Superior temporal gyrus (tissue), 1 donor: Measurements from ENCODE around the gene SCIN.
"Not testable (repeated sequence)": the region's sequence is repeated elsewhere in the genome, so short reads cannot be mapped to it uniquely, and the experiment has no call there.

Experiments
- DNase-seq: peaks from one replicate; pipeline ENCODE4 v3.0.0-alpha.2; 2016; ENCODE audit errors: extremely low spot score

SCIN gene

GRCh38 chr7:12647364-12648219, 77.1 kb downstream of the SCIN start:
- no peak for DNase-seq

GRCh38 chr7:12648704-12649261, 78.3 kb downstream of the SCIN start:
- no peak for DNase-seq

- no peak for DNase-seq
Measured at GRCh38 chr7:12649348-12649747, 78.8 kb downstream of the SCIN start.

GRCh38 chr7:12650080-12650479, 79.6 kb downstream of the SCIN start:
- DNase-seq: no peak

- DNase-seq: no peak
Measured at GRCh38 chr7:12653110-12653509, 82.6 kb downstream of the SCIN start.

- DNase-seq: no peak
Measured at GRCh38 chr7:12653518-12653917, 83.0 kb downstream of the SCIN start.

GRCh38 chr7:12655161-12655560, 84.6 kb downstream of the SCIN start:
- no peak for DNase-seq

- not testable (repeated sequence) for DNase-seq
Measured at GRCh38 chr7:12660423-12660822, 89.9 kb downstream of the SCIN start.

- DNase-seq: not testable (repeated sequence)
Measured at GRCh38 chr7:12660986-12661385, 90.5 kb downstream of the SCIN start.

- DNase-seq: no peak
Measured at GRCh38 chr7:12661581-12661980, 91.1 kb downstream of the SCIN start.

- DNase-seq: no peak
Measured at GRCh38 chr7:12670000-12670729, 99.6 kb downstream of the SCIN start.

- no peak for DNase-seq
Measured at GRCh38 chr7:12670743-12671520, 100.4 kb downstream of the SCIN start.

- DNase-seq: not testable (repeated sequence)
Measured at GRCh38 chr7:12673436-12673835, 102.9 kb downstream of the SCIN start.

- no peak for DNase-seq
Measured at GRCh38 chr7:12674053-12674452, 103.5 kb downstream of the SCIN start.

- no peak for DNase-seq
Measured at GRCh38 chr7:12674861-12675260, 104.3 kb downstream of the SCIN start.

GRCh38 chr7:12683678-12684585, 113.4 kb downstream of the SCIN start:
- no peak for DNase-seq

GRCh38 chr7:12684733-12685132, 114.2 kb downstream of the SCIN start:
- DNase-seq: no peak

- peak; percentile 68 for DNase-seq
Measured at GRCh38 chr7:12685550-12685949, 115.0 kb downstream of the SCIN start.

GRCh38 chr7:12686234-12686890, 115.8 kb downstream of the SCIN start:
- DNase-seq: peak; percentile 83
